ENCODE results near the gene C4BPA.

C4BPA gene

DNA sequence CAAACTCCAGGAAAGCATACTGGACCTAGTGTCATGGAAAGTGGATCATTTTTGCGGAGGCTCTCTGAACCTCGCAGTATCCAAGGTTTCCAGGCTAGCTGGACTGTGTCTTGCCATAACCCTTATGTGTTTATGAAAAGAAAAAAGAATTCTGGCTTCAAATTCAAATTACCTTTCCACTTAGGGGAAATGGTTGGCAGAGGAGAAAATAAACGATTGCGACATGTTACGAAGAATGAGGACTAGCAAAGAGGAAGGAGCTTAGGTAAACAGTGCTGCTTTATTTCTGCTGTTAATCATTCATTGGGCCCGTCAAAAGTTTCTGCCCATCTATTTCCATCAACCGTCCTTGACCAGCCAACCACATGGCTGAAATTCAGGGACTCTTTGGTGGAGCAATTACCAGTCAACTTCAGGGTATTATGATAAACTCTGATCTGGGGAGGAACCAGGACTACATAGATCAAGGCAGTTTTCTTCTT lies at the start of gene C4BPA:
Gene C4BPA (plus strand): TSS at position 342 of the 482 bp plus-strand sequence. CDS start 8,793 bp downstream, outside the sequence.
- DNase-seq (ENCODE audit: low read depth, low spot score): no peak
- H3K27ac ChIP-seq: no peak within 1 kb of the TSS

DNA sequence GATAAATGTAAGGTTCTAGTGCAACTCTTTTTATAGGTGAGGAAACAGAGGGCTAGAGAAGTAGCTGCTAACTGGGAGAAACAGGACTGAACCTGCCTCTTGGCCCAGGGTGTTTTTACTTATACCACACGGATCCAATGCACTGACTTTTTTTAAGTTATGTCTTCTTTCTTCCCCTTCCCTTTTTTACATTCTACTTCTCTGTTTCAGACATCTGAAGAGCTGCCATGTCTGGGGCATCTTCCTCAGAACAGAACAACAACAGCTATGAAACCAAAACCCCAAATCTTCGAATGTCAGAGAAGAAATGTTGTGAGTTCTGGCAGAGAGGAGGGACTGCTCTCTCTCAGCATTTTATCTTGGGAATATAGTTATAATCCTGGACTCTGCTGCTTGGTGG lies 49.5 kb upstream of the C4BPA start:
- H3K27ac ChIP-seq: no peak overlapping the region
- no peak for DNase-seq (ENCODE audit: low read depth, low spot score)

DNA sequence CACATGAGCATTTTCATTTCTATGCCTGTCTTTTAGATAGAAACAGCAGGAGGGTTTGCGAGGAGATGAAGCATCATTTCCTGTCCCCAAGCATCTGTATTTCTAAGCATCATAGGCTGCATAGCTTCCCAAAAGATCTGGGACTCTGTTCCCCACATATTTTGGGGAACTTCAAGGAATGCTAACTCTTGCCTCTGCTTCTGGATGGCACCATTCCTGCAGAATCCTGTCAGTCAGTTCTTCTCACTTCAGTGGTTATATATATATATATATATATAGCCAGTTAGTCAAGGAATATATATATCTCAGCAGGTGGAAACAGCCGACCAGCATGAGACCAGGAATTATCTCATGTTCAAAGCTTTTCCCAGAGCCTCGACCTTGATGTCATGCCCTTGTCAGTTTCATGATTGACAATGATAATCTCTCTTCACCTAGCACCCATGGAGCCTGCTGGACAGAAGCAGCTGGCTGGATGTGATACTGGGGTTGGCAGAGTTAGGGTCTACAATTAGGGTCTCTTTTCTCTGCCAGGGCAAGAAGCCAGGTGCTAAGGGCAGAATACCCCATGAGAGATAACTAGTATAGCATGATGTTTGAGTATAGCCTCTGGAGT lies 48.5 kb upstream of the C4BPA start:
- no peak for DNase-seq (ENCODE audit: low read depth, low spot score)
- H3K27ac ChIP-seq: no peak overlapping the region

DNA sequence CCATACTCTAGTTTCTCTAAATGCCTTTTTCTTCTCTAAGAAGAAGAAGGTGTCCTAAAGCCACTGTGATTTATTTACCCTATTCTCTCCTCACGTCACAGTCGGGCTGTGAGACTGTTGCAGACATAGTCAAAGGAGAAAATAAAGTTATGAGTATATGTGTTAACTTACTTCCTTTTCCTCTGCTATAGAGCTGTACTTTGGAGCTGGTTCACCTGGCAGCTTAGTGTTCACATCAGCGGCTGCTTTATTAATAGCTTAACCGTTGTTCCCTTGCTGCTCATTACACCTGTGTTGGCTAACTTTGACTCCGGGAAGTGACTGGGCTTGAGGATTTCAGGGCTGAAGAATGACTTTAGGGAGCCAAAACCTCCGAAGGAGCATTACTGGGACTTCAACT lies 47.4 kb upstream of the C4BPA start:
- no peak for DNase-seq (ENCODE audit: low read depth, low spot score)
- no peak overlapping the region for H3K27ac ChIP-seq

DNA sequence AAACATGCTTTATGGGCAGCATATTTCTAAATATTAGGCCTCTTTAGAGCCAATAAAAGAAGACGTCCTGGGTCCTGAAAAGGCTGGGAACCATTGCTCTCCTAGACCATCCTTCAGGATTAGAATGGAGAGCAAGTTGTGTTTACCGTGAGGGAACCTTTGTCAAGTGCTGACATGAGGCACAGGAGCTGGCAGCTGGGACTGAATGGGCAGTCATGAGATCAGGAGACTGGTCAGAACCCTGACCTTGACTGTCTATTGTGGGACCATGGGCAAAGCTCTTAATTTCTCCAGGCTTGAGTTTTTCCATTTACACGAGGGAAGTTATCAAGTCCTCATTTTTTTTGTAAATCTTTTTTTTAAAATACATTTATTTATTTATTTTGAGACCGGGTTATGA lies 45.8 kb upstream of the C4BPA start:
- no peak overlapping the region for H3K27ac ChIP-seq
- DNase-seq (ENCODE audit: low read depth, low spot score): no peak

DNA sequence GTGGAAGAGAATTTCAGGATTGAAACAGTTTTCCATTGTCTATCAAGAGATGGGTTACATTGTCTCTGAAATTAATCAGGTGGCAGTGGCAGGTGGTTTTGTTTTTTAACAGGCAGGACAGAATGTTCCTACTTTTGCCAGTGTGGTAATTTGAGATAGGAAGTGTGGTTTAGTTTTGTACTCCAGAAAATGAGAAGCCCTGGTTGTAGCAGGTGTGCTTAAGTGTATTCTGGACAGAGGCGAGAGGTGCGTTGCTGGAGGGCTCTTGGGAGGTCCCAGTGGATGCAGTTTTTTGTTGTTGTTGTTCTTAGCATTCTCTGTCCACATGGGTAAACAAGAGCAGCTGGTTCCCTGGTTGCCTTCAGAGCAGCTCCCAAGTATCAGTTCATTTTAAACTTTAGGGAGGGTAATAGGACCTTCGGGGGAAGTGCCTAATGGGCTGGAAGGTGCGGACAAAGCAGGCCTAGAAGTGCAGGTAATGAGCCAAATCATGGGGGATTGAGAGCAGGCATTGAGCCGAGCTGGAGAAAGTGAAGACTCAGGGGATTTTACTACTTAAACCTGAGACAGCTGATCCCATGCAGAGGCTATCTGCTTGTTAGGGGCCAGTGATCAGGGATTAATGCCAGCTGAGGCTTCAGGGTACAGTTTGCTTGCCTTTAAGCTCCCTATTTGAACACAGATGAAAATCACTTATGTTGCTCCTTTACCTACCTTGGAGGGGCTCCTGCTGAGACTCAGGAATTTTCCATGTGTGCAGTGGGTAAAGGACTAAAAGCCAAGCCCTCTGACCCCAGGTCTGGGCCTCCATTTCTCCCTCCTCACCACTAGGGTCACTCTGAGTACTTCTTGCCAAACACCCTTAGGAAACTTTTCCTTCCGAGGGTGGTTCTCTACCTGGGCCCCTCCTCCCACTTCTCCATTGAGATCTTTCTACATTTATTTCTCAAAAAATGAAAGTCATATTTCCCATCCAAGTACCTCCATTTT lies 44.9 kb upstream of the C4BPA start:
- DNase-seq (ENCODE audit: low read depth, low spot score): no peak
- H3K27ac ChIP-seq: no peak overlapping the region

DNA sequence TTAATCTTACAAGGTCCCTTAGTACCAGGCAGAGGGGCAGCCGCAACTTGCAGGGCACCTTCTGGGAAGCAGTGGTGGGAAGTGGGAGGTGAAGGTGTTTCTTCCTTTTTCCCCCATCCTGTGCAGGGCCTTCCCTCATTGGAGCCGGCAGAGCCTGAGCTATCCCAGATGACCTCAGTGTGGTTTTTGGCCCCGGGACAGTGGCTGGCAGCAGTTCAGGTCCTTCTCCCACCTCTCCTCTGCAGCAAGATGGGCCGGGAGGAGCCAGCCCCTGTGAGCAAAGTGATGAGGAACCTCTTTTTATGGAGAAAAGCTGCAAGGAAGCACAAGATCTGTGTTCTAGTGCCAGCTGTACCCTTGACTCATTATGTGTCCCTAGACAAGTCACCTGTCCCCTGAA lies 44.2 kb upstream of the C4BPA start:
- no peak for DNase-seq (ENCODE audit: low read depth, low spot score)
- no peak overlapping the region for H3K27ac ChIP-seq

DNA sequence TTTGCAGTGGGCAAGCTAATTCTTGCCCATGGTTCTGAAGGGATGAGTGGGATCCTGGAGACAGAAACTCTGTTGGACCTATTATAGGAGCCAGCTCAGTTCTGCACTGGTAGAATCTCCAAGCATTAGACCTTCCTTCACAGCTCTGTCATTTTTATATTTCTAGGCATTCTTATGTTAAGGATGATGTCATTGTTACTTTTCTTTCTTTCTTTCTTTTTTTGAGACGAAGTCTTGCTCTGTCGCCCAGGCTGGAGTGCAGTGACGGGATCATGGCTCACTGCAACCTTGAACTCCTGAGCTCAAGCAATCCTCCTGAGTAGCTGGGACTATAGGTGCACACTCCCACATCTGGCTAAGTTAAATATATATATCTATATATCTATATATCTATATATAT lies 43.4 kb upstream of the C4BPA start:
- no peak overlapping the region for H3K27ac ChIP-seq
- DNase-seq (ENCODE audit: low read depth, low spot score): no peak

DNA sequence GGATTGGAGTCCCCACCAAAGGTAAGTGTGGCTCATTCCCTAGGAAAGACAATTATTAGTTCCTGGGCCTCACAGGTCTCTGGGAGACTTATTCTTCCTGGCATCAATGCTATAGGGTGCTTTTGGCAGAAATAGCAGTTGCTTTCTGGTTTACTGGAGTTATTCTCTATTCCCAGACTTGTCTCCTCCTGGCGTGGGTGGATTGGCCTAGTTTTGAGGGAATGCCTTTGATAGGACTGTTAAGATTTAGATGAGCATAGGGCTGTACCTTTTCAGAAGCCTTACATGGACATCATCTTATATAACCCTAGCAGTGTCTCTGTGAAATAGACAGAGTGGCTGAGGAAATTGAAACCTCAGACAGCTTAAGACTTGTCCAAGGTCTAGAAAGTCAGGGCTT lies 42.0 kb upstream of the C4BPA start:
- no peak for DNase-seq (ENCODE audit: low read depth, low spot score)
- no peak overlapping the region for H3K27ac ChIP-seq

DNA sequence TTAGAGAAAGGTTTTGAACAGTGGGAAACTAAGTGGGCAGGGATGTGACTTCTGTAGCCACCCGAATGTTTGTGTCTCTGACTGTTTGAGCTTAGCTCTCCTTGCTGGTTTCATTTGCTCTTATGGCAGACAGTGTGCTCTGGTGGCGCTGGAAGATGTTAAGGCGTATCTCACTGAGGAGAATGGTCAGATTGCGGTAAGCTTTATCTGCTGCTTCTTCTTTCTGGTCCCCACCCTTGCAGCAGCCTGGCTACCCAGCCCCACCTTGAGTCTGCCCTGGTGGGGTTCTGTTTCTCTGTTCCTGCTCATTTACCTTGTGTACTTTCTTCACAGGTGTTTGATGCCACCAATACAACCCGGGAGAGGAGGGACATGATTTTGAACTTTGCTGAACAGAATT lies 41.0 kb upstream of the C4BPA start:
- DNase-seq (ENCODE audit: low read depth, low spot score): no peak
- no peak overlapping the region for H3K27ac ChIP-seq

DNA sequence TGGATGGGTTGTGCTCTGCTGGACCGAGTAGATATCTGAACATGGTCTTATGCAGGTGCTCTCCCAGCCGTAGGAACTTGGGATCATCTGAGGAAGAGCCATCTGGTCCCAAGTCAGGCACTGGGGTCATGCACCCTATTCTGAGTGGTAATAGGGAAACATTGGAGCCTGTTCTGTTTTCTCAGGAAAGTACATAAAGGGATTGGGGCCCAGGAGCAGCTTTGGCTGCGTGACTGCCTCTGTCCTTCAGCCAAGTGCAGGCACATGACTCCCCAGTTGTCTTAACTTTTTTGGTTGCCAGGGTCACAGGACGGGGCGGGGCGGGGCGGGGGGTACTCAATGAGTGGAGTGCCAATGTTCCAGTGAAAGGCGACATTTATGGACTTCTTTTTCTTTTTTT lies 39.5 kb upstream of the C4BPA start:
- DNase-seq (ENCODE audit: low read depth, low spot score): no peak
- no peak overlapping the region for H3K27ac ChIP-seq

DNA sequence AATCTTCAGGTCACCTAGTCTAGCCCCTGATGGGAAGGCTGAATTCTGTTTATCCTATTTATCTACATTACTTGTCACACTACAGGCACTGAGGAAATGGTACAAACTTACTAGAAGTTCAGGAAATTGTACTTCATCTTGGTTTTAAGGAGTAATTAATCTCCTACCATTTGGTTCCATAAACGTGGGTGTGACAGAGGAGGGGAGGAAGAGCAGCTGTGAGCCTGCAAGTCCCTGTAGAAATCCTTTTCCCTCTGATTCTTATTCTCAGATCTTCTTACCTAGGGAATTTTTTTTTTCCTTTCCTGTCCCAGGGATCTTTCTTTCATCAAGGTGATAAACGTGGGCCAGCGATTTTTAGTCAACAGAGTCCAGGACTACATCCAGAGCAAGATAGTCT lies 36.8 kb upstream of the C4BPA start:
- no peak overlapping the region for H3K27ac ChIP-seq
- no peak for DNase-seq (ENCODE audit: low read depth, low spot score)

DNA sequence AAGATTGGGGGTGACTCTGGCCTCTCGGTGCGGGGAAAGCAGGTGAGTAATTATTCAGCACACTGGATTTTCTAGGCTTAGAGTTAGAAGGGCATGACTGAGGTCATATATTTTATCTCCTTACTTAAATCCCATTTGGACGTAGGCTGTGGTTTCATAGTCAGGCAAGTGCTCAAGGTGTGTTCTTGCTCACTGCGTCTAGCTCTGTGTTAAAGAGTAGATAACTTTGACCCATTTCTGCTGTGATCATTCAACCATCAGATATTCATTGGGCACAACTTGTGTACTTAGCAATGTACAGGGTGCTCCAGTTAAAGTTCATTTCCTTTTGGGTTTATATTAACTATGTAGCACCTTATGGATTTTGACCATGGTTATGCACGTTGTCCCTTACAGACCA lies 36.4 kb upstream of the C4BPA start:
- no peak for DNase-seq (ENCODE audit: low read depth, low spot score)
- no peak overlapping the region for H3K27ac ChIP-seq

DNA sequence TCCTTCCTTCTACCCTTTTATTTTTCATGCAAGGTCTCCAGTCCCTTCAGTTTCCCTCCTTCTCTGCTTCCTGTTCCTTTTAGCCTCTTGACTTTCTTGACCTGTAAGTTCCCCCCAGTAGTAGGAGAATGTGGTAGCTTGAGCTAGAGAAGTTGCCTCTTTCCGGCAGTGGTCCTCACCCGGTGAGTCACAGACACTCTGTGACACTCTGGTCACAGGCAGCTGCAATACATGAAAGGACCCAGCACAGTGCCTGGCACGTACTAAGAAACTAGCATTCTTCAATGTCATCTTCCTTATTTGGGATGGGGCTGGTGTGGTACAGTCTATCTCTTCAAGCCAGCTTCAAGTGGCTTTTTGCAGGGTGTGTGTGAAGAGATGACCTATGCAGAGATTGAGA lies 35.0 kb upstream of the C4BPA start:
- DNase-seq (ENCODE audit: low read depth, low spot score): no peak
- H3K27ac ChIP-seq: no peak overlapping the region

DNA sequence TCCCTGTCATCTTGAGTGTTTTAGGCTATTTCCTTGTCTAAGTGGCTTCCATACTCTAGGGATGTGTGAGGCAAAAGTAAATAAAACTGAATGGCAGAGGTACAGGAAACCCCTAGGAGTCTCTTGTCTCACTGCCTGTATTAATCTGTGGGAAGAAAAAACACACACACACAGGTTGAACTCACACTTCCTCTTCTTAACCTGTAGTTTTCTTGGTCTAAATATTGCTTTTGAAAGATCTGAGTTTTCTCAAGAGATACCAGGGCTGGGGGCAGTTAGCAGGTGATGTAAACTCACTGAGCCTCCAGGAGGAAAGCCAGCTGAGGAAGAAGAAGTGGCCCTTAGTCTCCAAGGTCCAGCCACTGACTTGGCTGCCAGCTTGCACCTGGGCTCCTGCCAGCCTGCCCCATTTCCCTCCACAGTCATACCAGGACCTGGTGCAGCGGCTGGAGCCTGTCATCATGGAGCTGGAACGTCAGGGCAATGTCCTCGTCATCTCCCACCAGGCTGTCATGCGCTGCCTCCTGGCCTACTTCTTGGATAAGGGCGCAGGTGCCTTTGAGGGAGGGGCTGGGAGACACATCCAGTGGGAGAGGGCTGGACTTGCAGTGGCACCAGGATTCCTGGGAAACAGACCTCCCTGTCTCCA lies 34.1 kb upstream of the C4BPA start:
- no peak for DNase-seq (ENCODE audit: low read depth, low spot score)
- no peak overlapping the region for H3K27ac ChIP-seq

DNA sequence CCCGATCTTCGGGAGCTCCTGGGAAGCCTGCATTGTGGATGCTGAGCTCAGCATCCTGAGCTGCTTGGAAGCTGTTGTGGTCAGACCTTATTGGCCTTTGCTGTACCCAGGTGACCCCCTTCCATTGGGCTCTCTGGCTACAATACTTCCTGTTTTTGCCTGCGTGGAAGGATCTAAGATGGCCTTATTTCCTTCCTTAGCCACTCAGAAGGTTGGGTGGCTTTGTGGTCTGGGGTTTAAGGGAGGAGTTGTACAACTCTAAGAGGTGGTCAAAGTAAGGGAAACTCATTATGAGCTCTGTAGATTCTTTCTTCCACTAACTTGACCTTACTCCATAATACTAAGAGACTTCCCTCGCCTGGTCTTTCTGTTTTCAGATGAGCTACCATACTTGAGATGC lies 33.2 kb upstream of the C4BPA start:
- no peak overlapping the region for H3K27ac ChIP-seq
- no peak for DNase-seq (ENCODE audit: low read depth, low spot score)

DNA sequence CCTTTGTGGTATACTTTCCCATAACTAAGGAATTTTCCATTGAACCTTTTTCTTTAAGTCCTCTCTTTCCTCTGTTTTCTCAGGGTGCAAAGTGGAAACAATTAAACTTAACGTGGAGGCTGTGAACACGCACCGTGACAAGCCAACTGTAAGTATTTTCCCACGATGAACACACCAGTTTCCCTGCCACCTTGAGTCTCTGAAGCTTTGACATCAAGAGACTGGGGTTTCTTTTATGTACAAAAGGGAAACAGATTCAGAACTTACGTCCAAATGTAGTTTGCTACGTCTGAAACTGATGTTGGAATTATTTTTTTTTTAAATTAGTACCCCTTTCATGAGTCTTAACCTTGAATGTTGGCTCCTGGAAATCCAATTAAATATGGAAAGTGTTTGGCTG lies 32.6 kb upstream of the C4BPA start:
- DNase-seq (ENCODE audit: low read depth, low spot score): no peak
- no peak overlapping the region for H3K27ac ChIP-seq

DNA sequence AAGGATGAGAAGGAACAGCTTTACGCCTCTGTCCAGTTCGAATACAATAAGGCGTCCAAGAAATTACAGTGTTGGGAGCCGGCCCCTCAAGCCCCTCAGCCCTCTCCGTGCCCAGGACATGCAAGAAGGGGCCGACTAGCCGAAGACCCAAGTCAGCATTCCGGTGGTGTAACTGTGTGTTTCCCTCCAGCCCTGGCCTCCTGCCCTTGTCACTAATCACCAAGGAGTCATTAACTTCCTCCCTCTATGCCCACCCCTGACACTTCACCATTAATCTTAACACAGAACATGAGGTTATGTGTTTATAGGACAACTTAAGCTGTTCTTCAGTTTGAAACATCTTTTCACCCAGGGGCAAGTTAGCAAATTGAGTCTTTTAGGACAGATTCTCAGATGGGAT lies 31.8 kb upstream of the C4BPA start:
- H3K27ac ChIP-seq: no peak overlapping the region
- DNase-seq (ENCODE audit: low read depth, low spot score): no peak

DNA sequence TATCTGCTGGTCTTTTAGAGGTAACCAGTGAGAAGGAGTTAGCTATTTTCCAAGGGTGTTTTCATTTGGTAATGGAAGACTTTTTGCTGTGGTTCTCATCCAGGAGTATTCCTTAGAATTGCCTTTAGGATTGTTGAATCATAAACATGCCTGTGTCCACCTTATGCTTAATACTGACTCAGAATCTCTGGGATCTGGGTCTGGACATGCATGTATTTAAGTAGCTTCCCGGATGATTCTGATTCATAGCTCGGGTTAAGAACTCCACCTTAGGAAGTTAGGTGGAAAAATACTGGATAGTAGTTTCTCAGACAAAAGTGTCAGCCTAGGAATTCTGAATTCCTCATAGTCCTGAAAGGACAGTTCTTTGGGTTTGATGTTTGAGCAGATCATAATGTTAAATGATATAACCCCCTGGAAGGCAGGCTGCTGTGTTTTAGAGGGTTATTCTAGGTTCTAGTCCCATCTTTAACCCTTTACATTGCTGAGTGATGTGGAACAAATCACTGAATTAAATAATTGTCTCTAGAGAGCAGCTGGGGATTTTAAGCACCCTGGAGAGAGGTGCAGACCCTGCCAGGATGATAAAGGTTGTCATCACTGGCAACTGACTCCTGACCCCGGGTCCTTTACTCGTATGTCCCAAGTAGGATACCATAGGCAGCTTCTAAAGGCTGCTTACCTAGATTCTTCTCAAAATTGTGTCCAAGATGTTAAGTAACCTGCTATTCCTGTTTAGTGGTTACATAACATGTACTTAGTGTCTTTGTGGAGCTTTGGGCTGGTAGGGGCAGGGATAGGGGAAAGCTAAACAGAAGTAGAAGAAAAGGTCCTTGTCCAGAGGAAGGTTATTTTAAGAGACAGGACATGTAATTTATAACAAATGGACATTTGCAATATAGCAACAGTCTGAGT lies 29.9 kb upstream of the C4BPA start:
- H3K27ac ChIP-seq: peak overlapping the region; percentile 81
- DNase-seq (ENCODE audit: low read depth, low spot score): peak; percentile 81

All from epithelial cell of prostate (primary cell).